ENCODE measurements around the gene GDAP1L1.

The GDAP1L1 gene

DNA sequence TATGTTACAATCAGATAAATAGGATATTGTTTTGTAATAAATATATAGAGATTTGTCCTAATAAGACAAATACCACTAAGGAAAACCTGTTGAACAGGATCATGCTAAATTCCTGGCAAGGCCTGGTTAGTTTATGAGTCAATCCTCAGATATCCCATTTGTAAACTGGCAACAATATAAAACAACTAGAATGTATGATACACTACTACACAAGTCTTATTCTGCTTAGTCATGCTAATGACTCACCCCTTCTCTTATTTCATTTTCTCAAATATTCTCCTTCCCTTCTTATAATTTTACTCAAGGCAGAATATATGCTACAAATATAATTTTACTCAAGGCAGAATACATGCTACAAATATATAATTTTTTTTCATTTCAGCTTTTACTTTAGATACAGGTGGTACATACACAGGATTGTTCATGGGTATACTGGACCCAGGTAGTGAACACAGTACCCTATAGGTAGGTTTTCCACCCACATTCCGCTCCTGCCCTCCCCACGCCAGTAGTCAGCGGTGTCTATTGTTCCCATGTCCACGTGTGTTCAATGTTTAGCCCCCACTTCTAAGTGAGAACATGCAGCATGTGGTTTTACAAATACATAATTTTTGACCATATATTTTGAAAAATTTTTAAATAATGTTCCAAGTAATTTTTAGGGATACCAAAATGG, 42.8 kb upstream of the GDAP1L1 start:
- peak; percentile 93 for DNase-seq (ENCODE audit: low read depth, low spot score)
- TF ChIP-seq CTCF (IDR thresholded peaks at IDR 0.05; ENCODE audit: low read depth, low read length) = no peak
- in situ Hi-C loops (cut with HindIII; ENCODE audit: low sequenced_read_pairs) = no loop called here
- no peak overlapping the region for H3K4me3 ChIP-seq (ENCODE audit: low read depth, low read length)

DNA sequence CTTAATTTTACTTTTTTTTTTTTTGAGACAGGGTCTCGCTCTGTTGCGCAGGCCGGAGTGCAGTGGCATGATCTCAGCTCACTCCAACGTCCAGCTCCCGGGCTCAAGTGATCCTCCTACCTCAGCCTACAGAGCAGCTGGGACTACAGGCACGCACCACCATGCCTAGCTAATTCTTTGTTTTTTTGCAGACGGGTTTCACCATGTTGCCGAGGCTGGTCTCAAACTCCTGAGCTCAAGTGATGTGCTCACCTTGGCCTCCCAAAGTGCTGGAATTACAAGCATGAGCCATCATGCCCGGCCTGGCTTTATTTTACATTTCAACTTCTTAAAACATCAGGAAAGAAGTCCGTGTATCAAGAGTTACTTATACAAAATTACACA, 42.3 kb upstream of the GDAP1L1 start:
- H3K4me3 ChIP-seq (ENCODE audit: low read depth, low read length) = no peak overlapping the region
- in situ Hi-C loops (cut with HindIII; ENCODE audit: low sequenced_read_pairs) = no loop called here

GRCh38 chr20:44206132-44206531, 41.0 kb upstream of the GDAP1L1 start:
- in situ Hi-C loops (cut with HindIII; ENCODE audit: low sequenced_read_pairs) = no loop called here
- DNase-seq (ENCODE audit: low read depth, low spot score) = no peak
- TF ChIP-seq CTCF (IDR thresholded peaks at IDR 0.05; ENCODE audit: low read depth, low read length) = no peak
- H3K4me3 ChIP-seq (ENCODE audit: low read depth, low read length) = no peak overlapping the region

More for the DNA sequence above, 42.3 kb upstream of the GDAP1L1 start:
- TF ChIP-seq CTCF (IDR thresholded peaks at IDR 0.05; ENCODE audit: low read depth, low read length) = no peak
- DNase-seq (ENCODE audit: low read depth, low spot score) = no peak

GRCh38 chr20:44207126-44207723, 39.9 kb upstream of the GDAP1L1 start:
- no peak overlapping the region for H3K4me3 ChIP-seq (ENCODE audit: low read depth, low read length)
- in situ Hi-C loops (cut with HindIII; ENCODE audit: low sequenced_read_pairs) = no loop called here
- DNase-seq (ENCODE audit: low read depth, low spot score) = no peak
- no peak for TF ChIP-seq CTCF (IDR thresholded peaks at IDR 0.05; ENCODE audit: low read depth, low read length)

- in situ Hi-C loops (cut with HindIII; ENCODE audit: low sequenced_read_pairs) = no loop called here
- TF ChIP-seq CTCF (IDR thresholded peaks at IDR 0.05; ENCODE audit: low read depth, low read length) = no peak
- no peak overlapping the region for H3K4me3 ChIP-seq (ENCODE audit: low read depth, low read length)
- no peak for DNase-seq (ENCODE audit: low read depth, low spot score)
These were observed 38.9 kb upstream of the GDAP1L1 start for GRCh38 chr20:44208165-44208564.

GRCh38 chr20:44208770-44209169, 38.3 kb upstream of the GDAP1L1 start:
- peak; percentile 3 for DNase-seq (ENCODE audit: low read depth, low spot score)
- in situ Hi-C loops (cut with HindIII; ENCODE audit: low sequenced_read_pairs) = no loop called here
- no peak for TF ChIP-seq CTCF (IDR thresholded peaks at IDR 0.05; ENCODE audit: low read depth, low read length)
- H3K4me3 ChIP-seq (ENCODE audit: low read depth, low read length) = peak overlapping the region; percentile 92
